Measurements from ENCODE around the gene ARL8B. TPM values are rescaled to one million over a fixed set of nuclear protein-coding genes. Genes with fewer than 3 reads are reported as not detected.

ARL8B gene
- total and polyA plus RNA-seq, 9 of the 15 experiments (the other 6 are each of a cell fraction or from before 2014, with no cell fraction given): 28.5 to 99.4 (median 77.2) TPM

GRCh38 chr3:5093731-5094130 lies 28.4 kb upstream of the ARL8B start:
- H3K9ac ChIP-seq (ENCODE audit: insufficient read depth in 1 of 2, low read depth in 2 of 2, low read length in 2 of 2): no peak overlapping the region
- in situ Hi-C loops (cut with MboI): no loop called here
- H3K9me3 ChIP-seq (replicated peaks; ENCODE audit: control insufficient read depth, insufficient read depth, low read depth, low read length): no peaks in the 10 kb centered on the region
- no peak overlapping the region for H3K4me2 ChIP-seq (ENCODE audit: insufficient read depth, low read length)
- intact Hi-C loops (cut with micrococcal nuclease): no loop called here
- ChIA-PET CTCF (ENCODE audit: low intra/inter-chr PET ratio) (no interaction called here), POLR2A (interaction anchor here (0.7 to 1.2 kb wide), 4 partner anchors 11 to 110 kb away, joined by 3 to 5 read pairs (median 4); no protein-coding TSS in a partner anchor)
- peaks cover 0 to 3% of the 10 kb centered on the region in 2 experiments; a peak in 2 of 5 replicates for H3K4me1 ChIP-seq (replicated peaks in 1 of 2; ENCODE audit: control insufficient read depth in 2 of 2, insufficient read depth in 2 of 2, low read length in 2 of 2)
- no peak overlapping the region for H3K27ac ChIP-seq (ENCODE audit: extremely low read depth, low read depth, low read length)
- no peaks in the 10 kb centered on the region for H3K9me1 ChIP-seq (ENCODE audit: control insufficient read depth, insufficient read depth, low read length)
- no TSS peak for BruUV-seq (replicated peaks)
- H3K79me2 ChIP-seq (ENCODE audit: control insufficient read depth, insufficient read depth, low read length): no peaks in the 10 kb centered on the region
- no peak for FAIRE-seq
- no peaks in the 10 kb centered on the region for H4K20me1 ChIP-seq (replicated peaks; ENCODE audit: control insufficient read depth, insufficient read depth, low read length)
- no peak for TF ChIP-seq SRSF1 (IDR thresholded peaks at IDR 0.05; ENCODE audit: low read depth, low read length)
- TF ChIP-seq E2F6 (IDR thresholded peaks at IDR 0.05; ENCODE audit: borderline replicate concordance in 1 of 2, extremely low read depth in 1 of 2, insufficient read depth in 1 of 2, insufficient read length in 1 of 2, low read depth in 1 of 2, low read length in 1 of 2, poor library complexity in 1 of 2, severe bottlenecking in 1 of 2): no peak
- no peak for TF ChIP-seq IFI16 (CRISPR knock-in tag; IDR thresholded peaks at IDR 0.05)
- TF ChIP-seq ZNF253 (CRISPR knock-in tag; conservative IDR thresholded peaks at IDR 0.05): no peak
- H3K36me3 ChIP-seq (ENCODE audit: control insufficient read depth, insufficient read depth, low read length): no peaks in the 10 kb centered on the region
- H2AFZ ChIP-seq (ENCODE audit: low read depth, low read length): no peak overlapping the region; the same call in 1 of the 2 replicates
- no peak for ATAC-seq
- H3K4me3 ChIP-seq: no peak overlapping the region
- H3K27me3 ChIP-seq (ENCODE audit: control insufficient read depth in 2 of 2, insufficient read depth in 2 of 2, low read length in 2 of 2): no peaks in the 10 kb centered on the region; a peak in 1 of 5 replicates
- DNase-seq (ENCODE audit: extremely low read depth in 1 of 4, low spot score in 3 of 4): no peak
- WGBS (ENCODE audit: insufficient coverage, low coverage, missing lambda C conversion rate): 53% methylated on average over 2 of the region's 2 CpGs

Measured in K562 (cell line).